CD4-positive, CD25-positive, alpha-beta regulatory T cell (primary cell): ENCODE results near the gene RAB7B. TPM values are rescaled to one million over a fixed set of nuclear protein-coding genes. Genes with fewer than 3 reads are reported as not detected.

Experiments used
- ATAC-seq, 2 donors: fragments of 150-1000 bp; cut with Tn5 transposase; one replicate each; pipeline ENCODE4 v1.10.0; 2021; ENCODE audit warnings: low read depth in 2 of 2, moderate number of reproducible peaks in 2 of 2, moderate library complexity in 1 of 2
- DNase-seq, 3 donors: peaks; one replicate each; pipeline versions ENCODE4 v3.0.0 to v3.0.0-alpha.2; 2012 to 2022; ENCODE audit warnings: mixed read lengths in 1 of 3
- H3K27ac ChIP-seq: one replicate; pipeline ENCODE4 v1.7.0; 2013; ENCODE audit warnings: mild to moderate bottlenecking, low read length; ENCODE audit not compliant: insufficient read depth, poor library complexity, severe bottlenecking
- H3K27me3 ChIP-seq: one replicate; pipeline ENCODE4 v1.7.0; 2013; ENCODE audit warnings: low read length; ENCODE audit not compliant: control insufficient read depth, insufficient read depth
- H3K36me3 ChIP-seq: one replicate; pipeline ENCODE4 v1.7.0; 2013; ENCODE audit warnings: mild to moderate bottlenecking, low read length, moderate library complexity; ENCODE audit not compliant: control insufficient read depth, insufficient read depth
- H3K4me1 ChIP-seq: 2 replicates; pipeline ENCODE4 v1.7.0; 2013; ENCODE audit warnings: mild to moderate bottlenecking, low read length; ENCODE audit not compliant: insufficient read depth, control insufficient read depth, poor library complexity, severe bottlenecking
- H3K4me3 ChIP-seq: one replicate; pipeline ENCODE4 v1.7.0; 2013; ENCODE audit warnings: low read depth, mild to moderate bottlenecking, low read length, moderate library complexity
- H3K9me3 ChIP-seq, 2 experiments: 1 replicate in 1 of 2; 2 replicates in 1 of 2; pipeline ENCODE4 v1.7.0; 2013; ENCODE audit warnings: low read length in 2 of 2, mild to moderate bottlenecking in 1 of 2, moderate library complexity in 1 of 2; ENCODE audit not compliant: control insufficient read depth in 2 of 2
- H3K27ac Mint-ChIP-seq, 3 donors: one replicate each; pipeline ENCODE4 v1.8.0; 2020 to 2022; ENCODE audit warnings: mild to moderate bottlenecking in 3 of 3, mixed read lengths in 3 of 3, moderate library complexity in 2 of 3
- H3K27me3 Mint-ChIP-seq: one replicate; pipeline ENCODE4 v1.8.0; 2022; ENCODE audit warnings: mild to moderate bottlenecking, mixed read lengths
- H3K36me3 Mint-ChIP-seq: one replicate; pipeline ENCODE4 v1.8.0; 2020; ENCODE audit warnings: mixed read lengths
- H3K4me1 Mint-ChIP-seq, 4 donors: one replicate each; pipeline ENCODE4 v1.8.0; 2020 to 2022; ENCODE audit warnings: mixed read lengths in 4 of 4, mild to moderate bottlenecking in 1 of 4
- H3K4me3 Mint-ChIP-seq, 4 donors: one replicate each; pipeline ENCODE4 v1.8.0; 2020 to 2022; ENCODE audit warnings: mild to moderate bottlenecking in 4 of 4, mixed read lengths in 4 of 4, moderate library complexity in 3 of 4
- H3K9me3 Mint-ChIP-seq, 7 donors: one replicate each; pipeline ENCODE4 v1.8.0; 2020 to 2022; ENCODE audit warnings: mixed read lengths in 7 of 7, mild to moderate bottlenecking in 3 of 7, moderate library complexity in 2 of 7
- polyA plus RNA-seq, 4 donors: library from polyadenylated mRNA; unstranded; fragments of 300-500 nt; fragmentation: Illumina TruSeq; gene quantifications; one replicate each; pipeline ENCODE4 v1.2.3, GENCODE V29; 2021
- total RNA-seq: library from RNA; stranded (reverse); gene quantifications from one replicate; pipeline ENCODE4 v1.2.3, GENCODE V29; 2022

Gene RAB7B
- total and polyA plus RNA-seq, 5 donors from 2014 or later, result not detected

DNA sequence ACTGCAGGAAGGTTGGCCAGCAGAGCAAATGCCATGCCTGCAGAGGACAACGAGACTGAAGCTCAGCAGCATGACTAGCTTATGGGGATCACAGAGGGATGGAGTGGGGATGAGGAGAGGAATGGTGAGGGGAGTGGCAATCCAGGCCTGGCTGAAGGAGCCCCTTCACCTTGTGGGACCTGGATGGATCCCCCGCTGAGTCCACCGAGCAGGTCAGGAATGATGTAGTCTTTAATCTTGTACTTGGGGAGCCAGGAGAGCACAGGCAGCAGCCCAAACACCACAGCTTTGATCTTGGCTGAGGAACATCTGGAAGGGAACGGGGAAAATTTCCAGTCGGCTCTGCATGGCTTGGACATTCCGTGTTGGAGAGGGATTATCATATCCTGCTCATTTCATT is 70.4 kb downstream of the RAB7B start:
- H3K27me3 Mint-ChIP-seq, result peaks cover 28% of the 10 kb centered on the region
- DNase-seq, result no peak

DNA sequence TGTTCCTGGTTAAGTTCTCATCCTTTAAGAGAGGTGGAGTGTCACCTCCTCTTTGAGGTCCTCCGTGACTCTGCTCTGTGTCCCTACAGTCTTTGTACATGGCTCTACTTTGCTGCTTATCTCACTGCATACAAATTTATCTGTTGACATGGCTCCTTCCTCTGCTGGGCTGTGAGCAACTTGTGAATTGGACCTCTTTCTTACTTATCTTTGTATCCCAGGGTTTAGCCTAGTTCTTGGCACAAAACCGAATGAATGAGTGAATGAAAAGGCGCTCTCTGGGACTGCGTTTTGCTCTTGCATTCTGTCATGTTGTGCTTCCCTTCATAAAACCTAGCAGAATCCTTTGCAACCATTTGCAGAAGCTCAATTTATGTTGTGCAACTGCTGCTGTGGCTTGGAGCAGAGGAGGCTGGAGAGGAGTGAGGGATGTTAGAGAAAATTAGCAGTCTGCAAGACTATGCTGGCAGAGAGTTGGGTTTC is 72.4 kb downstream of the RAB7B start:
- H3K4me1 Mint-ChIP-seq, result no peaks in the 10 kb centered on the region
- H3K4me3 Mint-ChIP-seq, result no peak overlapping the region
- DNase-seq (no peak), ATAC-seq (no peak)
- no peak overlapping the region for H3K27ac ChIP-seq
- H3K27me3 ChIP-seq, result no peaks in the 10 kb centered on the region
- no peaks in the 10 kb centered on the region for H3K36me3 ChIP-seq
- no peak overlapping the region for H3K4me3 ChIP-seq
- H3K9me3 ChIP-seq, result no peaks in the 10 kb centered on the region
- peaks cover 14% of the 10 kb centered on the region for H3K27me3 Mint-ChIP-seq
- H3K9me3 Mint-ChIP-seq, result peaks cover 0 to 3% (median 0%) of the 10 kb centered on the region in 7 donors
- no peaks in the 10 kb centered on the region for H3K4me1 ChIP-seq
- H3K36me3 Mint-ChIP-seq, result no peaks in the 10 kb centered on the region
- H3K27ac Mint-ChIP-seq, result no peak overlapping the region

More for the DNA sequence above, 70.4 kb downstream of the RAB7B start:
- H3K9me3 Mint-ChIP-seq, result peaks cover 0 to 3% (median 0%) of the 10 kb centered on the region in 7 donors
- no peak for ATAC-seq
- H3K4me1 Mint-ChIP-seq, result no peaks in the 10 kb centered on the region
- no peak overlapping the region for H3K27ac ChIP-seq
- H3K27ac Mint-ChIP-seq, result no peak overlapping the region
- H3K36me3 ChIP-seq, result no peaks in the 10 kb centered on the region
- H3K9me3 ChIP-seq, result no peaks in the 10 kb centered on the region
- no peaks in the 10 kb centered on the region for H3K36me3 Mint-ChIP-seq
- no peak overlapping the region for H3K4me3 ChIP-seq
- H3K27me3 ChIP-seq, result no peaks in the 10 kb centered on the region
- H3K4me3 Mint-ChIP-seq, result no peak overlapping the region
- no peaks in the 10 kb centered on the region for H3K4me1 ChIP-seq

DNA sequence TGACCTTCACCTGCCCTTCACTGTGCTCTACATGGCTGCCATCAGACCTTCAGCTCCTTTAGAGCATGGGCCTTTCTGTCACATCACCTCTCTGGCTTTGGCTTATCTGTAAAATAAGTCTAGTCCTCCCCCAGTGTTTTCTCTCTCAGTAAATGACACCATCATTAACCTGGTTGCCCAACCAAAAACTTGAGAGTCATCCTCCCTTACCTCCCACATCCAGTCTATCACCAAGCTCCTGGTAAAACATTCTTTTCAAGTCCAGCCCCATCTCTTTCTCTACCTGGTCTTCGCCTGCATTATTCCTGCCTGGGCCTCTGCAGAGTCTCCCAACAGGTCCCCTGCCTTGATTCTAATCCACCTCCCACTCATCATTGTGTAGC is 73.0 kb downstream of the RAB7B start:
- H3K4me1 ChIP-seq, result no peaks in the 10 kb centered on the region
- ATAC-seq, result no peak
- Mint-ChIP-seq H3K36me3 (no peaks in the 10 kb centered on the region), H3K27ac (no peak overlapping the region), H3K4me1 (no peaks in the 10 kb centered on the region), H3K27me3 (peaks cover 14% of the 10 kb centered on the region), H3K4me3 (no peak overlapping the region), H3K9me3 (peaks cover 0 to 3% (median 0%) of the 10 kb centered on the region in 7 donors)
- H3K27ac ChIP-seq, result no peak overlapping the region
- no peaks in the 10 kb centered on the region for H3K36me3 ChIP-seq
- H3K27me3 ChIP-seq, result no peaks in the 10 kb centered on the region
- no peak overlapping the region for H3K4me3 ChIP-seq
- no peak for DNase-seq
- H3K9me3 ChIP-seq, result no peaks in the 10 kb centered on the region

DNA sequence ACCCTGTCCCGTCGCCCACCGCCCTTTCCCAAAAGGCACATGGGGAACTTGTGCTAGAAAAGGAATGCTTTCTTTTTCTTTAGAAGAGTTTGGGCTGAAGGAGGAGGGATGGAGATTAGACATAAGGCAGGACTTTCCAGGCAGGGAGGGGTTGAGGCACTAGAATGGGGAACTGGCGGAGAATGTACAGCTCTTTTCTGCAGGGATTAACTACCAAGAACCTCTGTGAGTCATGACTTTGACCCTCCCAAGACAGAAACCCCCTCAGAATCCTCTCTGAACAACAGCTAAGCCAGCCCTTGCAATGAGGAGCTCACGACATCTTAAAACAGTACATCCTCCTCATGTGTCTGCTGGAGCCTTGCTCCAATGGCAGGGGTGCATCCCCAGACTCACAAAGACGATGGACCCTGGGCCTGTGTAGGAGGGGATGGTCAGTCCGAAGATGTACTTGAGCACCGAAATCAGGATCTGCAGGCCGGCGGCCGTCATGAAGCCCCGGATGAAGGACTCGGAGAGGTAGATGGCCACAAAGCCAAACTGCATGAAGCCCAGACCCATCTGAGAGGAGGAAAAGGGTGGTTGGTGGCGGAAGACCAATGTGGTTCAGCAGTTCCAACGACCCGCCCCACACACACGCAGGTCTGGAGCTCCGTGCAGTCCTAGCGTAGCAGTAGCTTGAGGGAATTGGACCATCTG is 73.5 kb downstream of the RAB7B start:
- Mint-ChIP-seq H3K4me3 (no peak overlapping the region), H3K27ac (no peak overlapping the region), H3K4me1 (no peaks in the 10 kb centered on the region), H3K27me3 (peaks cover 17% of the 10 kb centered on the region), H3K36me3 (no peaks in the 10 kb centered on the region), H3K9me3 (peaks cover 0 to 3% (median 0%) of the 10 kb centered on the region in 7 donors)
- DNase-seq (no peak), ATAC-seq (no peak)
- no peaks in the 10 kb centered on the region for H3K4me1 ChIP-seq
- no peaks in the 10 kb centered on the region for H3K9me3 ChIP-seq
- H3K27me3 ChIP-seq, result no peaks in the 10 kb centered on the region
- H3K27ac ChIP-seq, result no peak overlapping the region
- no peak overlapping the region for H3K4me3 ChIP-seq
- no peaks in the 10 kb centered on the region for H3K36me3 ChIP-seq

DNA sequence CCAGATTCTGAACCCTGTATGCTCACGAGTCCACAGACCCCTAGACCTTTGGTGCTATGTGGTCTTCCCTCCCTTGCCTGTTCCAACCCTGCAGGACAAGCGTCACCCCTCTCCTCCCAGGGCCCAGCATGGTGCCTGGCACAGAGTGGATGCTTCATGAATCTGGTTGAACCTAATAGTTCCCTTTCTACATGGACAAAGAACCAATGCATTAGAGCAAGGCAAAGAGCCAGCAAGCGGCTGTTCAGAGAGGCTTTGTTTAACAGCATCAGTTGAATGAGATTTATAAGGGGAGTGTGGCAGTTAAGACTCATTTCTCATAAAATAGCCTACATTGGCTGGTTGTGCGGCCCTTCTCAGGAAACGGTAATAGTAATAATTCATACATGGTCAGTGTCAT is 74.9 kb downstream of the RAB7B start:
- Histone ChIP-seq H3K27me3 (no peaks in the 10 kb centered on the region), H3K9me3 (no peaks in the 10 kb centered on the region), H3K36me3 (no peaks in the 10 kb centered on the region), H3K4me1 (no peaks in the 10 kb centered on the region), H3K27ac (no peak overlapping the region), H3K4me3 (no peak overlapping the region)
- Mint-ChIP-seq H3K4me1 (no peaks in the 10 kb centered on the region), H3K36me3 (no peaks in the 10 kb centered on the region), H3K27me3 (peaks cover 15% of the 10 kb centered on the region), H3K4me3 (no peak overlapping the region), H3K9me3 (peaks cover 0 to 3% (median 0%) of the 10 kb centered on the region in 7 donors), H3K27ac (no peak overlapping the region)
- DNase-seq, result no peak
- no peak for ATAC-seq

DNA sequence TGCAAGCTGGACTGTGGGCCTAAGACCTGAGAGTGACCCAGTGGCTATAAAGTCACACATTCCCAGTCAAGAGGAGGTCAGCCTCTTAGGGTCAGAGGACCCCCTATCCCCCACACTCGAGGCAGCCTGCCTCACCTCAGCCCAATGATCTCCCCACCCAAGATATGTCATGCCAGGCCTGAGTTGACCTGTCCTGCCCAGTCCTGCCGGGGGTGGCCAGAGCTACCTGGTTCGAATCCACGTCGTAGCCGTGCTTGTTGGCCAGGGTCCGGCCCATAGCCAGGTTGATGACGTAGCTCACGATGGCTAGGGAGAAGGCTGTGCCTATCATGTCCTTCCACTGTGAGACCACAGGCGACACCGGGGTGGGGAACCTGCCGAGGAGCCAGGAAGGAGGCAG is 75.5 kb downstream of the RAB7B start:
- Mint-ChIP-seq H3K9me3 (peaks cover 0 to 3% (median 0%) of the 10 kb centered on the region in 7 donors), H3K36me3 (no peaks in the 10 kb centered on the region), H3K4me1 (no peaks in the 10 kb centered on the region), H3K27me3 (peaks cover 10% of the 10 kb centered on the region), H3K4me3 (no peak overlapping the region), H3K27ac (no peak overlapping the region)
- H3K36me3 ChIP-seq, result no peaks in the 10 kb centered on the region
- no peaks in the 10 kb centered on the region for H3K27me3 ChIP-seq
- H3K9me3 ChIP-seq, result no peaks in the 10 kb centered on the region
- H3K4me3 ChIP-seq, result no peak overlapping the region
- no peak overlapping the region for H3K27ac ChIP-seq
- H3K4me1 ChIP-seq, result no peaks in the 10 kb centered on the region
- DNase-seq (no peak), ATAC-seq (no peak)

DNA sequence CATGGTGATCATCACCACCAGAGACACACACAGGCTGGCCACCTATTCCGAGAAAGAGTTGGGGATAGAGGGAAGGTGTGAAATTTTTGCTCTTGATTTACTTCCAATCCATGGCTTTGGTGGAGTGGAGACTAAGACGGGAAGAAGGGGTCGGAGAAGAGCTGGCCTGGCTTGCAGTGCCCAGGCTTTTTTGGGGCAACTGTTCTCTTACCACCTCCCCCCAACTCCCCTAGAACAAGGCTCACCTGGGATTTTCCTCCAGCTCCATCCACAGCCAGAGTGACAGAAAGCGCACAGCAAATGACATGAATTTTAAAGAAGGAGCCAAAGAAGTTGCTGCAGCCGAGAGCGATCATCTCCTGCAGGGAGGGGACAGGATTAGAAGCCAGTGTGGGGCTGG is 75.9 kb downstream of the RAB7B start:
- DNase-seq, result no peak
- no peaks in the 10 kb centered on the region for H3K36me3 ChIP-seq
- H3K4me1 ChIP-seq, result no peaks in the 10 kb centered on the region
- no peak overlapping the region for H3K4me3 ChIP-seq
- no peak overlapping the region for H3K27ac ChIP-seq
- no peak for ATAC-seq
- Mint-ChIP-seq H3K27ac (no peak overlapping the region), H3K27me3 (peaks cover 6% of the 10 kb centered on the region), H3K9me3 (peaks cover 0 to 3% (median 0%) of the 10 kb centered on the region in 7 donors), H3K4me1 (no peaks in the 10 kb centered on the region), H3K36me3 (no peaks in the 10 kb centered on the region), H3K4me3 (no peak overlapping the region)
- H3K27me3 ChIP-seq, result no peaks in the 10 kb centered on the region
- H3K9me3 ChIP-seq, result no peaks in the 10 kb centered on the region
